ENCODE results near the gene IGHMBP2. TPM values are rescaled to one million over a fixed set of nuclear protein-coding genes. Genes with fewer than 3 reads are reported as not detected.
A peak's percentile ranks its signal among the peaks of the same experiment; 100 is the strongest.

The IGHMBP2 gene
- total RNA-seq, 2 experiments from 2014 or later: 17.5 to 37.9 TPM

DNA sequence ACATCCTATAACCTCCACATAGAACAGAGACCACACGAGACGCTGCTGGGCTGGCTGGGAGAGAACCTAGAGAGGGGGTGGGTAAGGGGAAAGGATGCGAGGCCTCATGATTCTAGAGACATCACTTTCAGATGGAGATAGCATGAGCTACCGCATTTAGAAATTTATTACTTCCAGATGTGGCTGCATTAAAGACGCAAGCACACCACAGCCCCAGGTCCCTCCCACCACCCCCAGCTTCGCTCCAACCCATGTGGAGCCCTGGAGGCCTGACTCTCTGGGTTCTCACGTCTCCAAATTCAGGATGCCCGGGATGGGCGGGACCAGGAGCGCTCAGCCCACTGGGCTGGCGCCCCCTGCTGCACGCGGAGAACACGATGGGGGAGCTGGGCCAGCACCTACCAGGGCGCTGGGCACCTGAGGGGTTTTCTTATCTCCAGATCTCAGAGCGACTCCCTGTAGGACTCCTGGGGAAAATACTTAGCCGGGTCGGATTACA is 13.7 kb upstream of the IGHMBP2 start:
- ChIA-PET CTCF (ENCODE audit: unreplicated experiment) (no interaction called here), POLR2A (no interaction called here)
- DNase-seq (ENCODE audit: low spot score): no peak
- H3K9me2 ChIP-seq (ENCODE audit: insufficient read depth, low read length): no peaks in the 10 kb centered on the region
- H3K4me2 ChIP-seq (ENCODE audit: low read length): no peak overlapping the region
- H4K20me1 ChIP-seq (ENCODE audit: insufficient read depth, low read length): no peaks in the 10 kb centered on the region
- no peak overlapping the region for H2AFZ ChIP-seq (ENCODE audit: low read length)
- TF ChIP-seq, protein P1, sequence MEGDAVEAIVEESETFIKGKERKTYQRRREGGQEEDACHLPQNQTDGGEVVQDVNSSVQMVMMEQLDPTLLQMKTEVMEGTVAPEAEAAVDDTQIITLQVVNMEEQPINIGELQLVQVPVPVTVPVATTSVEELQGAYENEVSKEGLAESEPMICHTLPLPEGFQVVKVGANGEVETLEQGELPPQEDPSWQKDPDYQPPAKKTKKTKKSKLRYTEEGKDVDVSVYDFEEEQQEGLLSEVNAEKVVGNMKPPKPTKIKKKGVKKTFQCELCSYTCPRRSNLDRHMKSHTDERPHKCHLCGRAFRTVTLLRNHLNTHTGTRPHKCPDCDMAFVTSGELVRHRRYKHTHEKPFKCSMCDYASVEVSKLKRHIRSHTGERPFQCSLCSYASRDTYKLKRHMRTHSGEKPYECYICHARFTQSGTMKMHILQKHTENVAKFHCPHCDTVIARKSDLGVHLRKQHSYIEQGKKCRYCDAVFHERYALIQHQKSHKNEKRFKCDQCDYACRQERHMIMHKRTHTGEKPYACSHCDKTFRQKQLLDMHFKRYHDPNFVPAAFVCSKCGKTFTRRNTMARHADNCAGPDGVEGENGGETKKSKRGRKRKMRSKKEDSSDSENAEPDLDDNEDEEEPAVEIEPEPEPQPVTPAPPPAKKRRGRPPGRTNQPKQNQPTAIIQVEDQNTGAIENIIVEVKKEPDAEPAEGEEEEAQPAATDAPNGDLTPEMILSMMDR (conservative IDR thresholded peaks at IDR 0.05; ENCODE audit: low read length): peak; percentile 62
- TF ChIP-seq EZH2phosphoT487 (IDR thresholded peaks at IDR 0.05; ENCODE audit: borderline replicate concordance, low read depth, low read length): no peak
- no peaks in the 10 kb centered on the region for H3K9me3 ChIP-seq (ENCODE audit: low read length)
- H3K4me1 ChIP-seq (ENCODE audit: insufficient read depth, low read length, poor library complexity, severe bottlenecking): no peaks in the 10 kb centered on the region
- H3K79me2 ChIP-seq (ENCODE audit: insufficient read depth, low read depth, low read length): no peaks in the 10 kb centered on the region
- H3K4me3 ChIP-seq (ENCODE audit: low read depth, low read length, poor library complexity, severe bottlenecking): no peak overlapping the region
- intact Hi-C loops (cut with micrococcal nuclease; ENCODE audit: unreplicated experiment): no loop called here
- BruUV-seq (replicated peaks): no TSS peak
- no peak overlapping the region for H3K27ac ChIP-seq (ENCODE audit: low read depth, low read length, poor library complexity, severe bottlenecking)
- H3K36me3 ChIP-seq (ENCODE audit: insufficient read depth, low read length): peaks cover 53% of the 10 kb centered on the region

DNA sequence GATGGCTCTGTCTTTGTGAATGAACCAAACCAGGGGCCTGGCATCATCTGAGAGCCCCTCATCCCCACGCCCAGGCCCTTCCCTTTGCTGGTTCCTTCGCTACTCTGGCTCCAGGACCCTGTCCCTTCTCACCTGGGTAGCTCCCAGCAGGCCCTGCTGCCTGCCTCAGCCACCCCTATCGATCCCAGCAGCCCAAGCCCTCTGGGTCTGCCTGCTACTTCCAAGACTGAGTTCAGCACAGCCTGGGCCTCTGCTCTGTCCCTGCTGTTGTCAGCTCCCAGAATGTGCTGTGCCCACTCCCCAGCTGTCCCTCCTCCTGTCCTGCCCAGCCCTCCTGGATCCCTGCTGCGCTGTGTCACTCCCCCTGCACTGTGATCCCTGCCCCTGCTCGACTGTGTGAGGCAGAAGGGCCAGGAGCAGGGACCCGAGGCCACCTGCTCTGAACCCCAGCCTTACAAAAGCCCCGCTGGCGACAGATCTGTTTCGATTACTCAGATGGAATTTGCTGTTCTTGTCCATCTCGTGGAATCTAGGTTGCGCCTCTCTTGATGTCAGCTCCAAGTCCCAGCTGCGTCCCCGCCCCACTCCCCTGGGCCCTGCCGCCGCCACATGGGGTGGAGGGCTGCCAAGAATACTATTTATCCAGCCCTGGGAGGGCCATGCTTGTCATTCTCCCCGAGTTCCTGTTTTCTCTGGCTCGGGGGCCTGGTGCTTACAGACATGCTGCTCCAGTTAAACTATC is 13.0 kb upstream of the IGHMBP2 start:
- POLR2A ChIA-PET: no interaction called here
- no peak for DNase-seq (ENCODE audit: low spot score)

More for the DNA sequence above, 13.0 kb upstream of the IGHMBP2 start:
- H3K9me2 ChIP-seq (ENCODE audit: insufficient read depth, low read length): no peaks in the 10 kb centered on the region
- no peak overlapping the region for H3K4me3 ChIP-seq (ENCODE audit: low read depth, low read length, poor library complexity, severe bottlenecking)
- no peaks in the 10 kb centered on the region for H4K20me1 ChIP-seq (ENCODE audit: insufficient read depth, low read length)
- no peak overlapping the region for H3K4me2 ChIP-seq (ENCODE audit: low read length)
- H3K79me2 ChIP-seq (ENCODE audit: insufficient read depth, low read depth, low read length): no peaks in the 10 kb centered on the region
- no peaks in the 10 kb centered on the region for H3K9me3 ChIP-seq (ENCODE audit: low read length)
- H2AFZ ChIP-seq (ENCODE audit: low read length): no peak overlapping the region
- TF ChIP-seq, protein P1 (conservative IDR thresholded peaks at IDR 0.05; ENCODE audit: low read length): no peak
- no peak for TF ChIP-seq EZH2phosphoT487 (IDR thresholded peaks at IDR 0.05; ENCODE audit: borderline replicate concordance, low read depth, low read length)
- H3K36me3 ChIP-seq (ENCODE audit: insufficient read depth, low read length): peaks cover 59% of the 10 kb centered on the region
- H3K27ac ChIP-seq (ENCODE audit: low read depth, low read length, poor library complexity, severe bottlenecking): no peak overlapping the region
- BruUV-seq (replicated peaks): no TSS peak
- no peaks in the 10 kb centered on the region for H3K4me1 ChIP-seq (ENCODE audit: insufficient read depth, low read length, poor library complexity, severe bottlenecking)
- intact Hi-C loops (cut with micrococcal nuclease; ENCODE audit: unreplicated experiment): no loop called here
- CTCF ChIA-PET (ENCODE audit: unreplicated experiment): no interaction called here
